ACC112 (cell line): ENCODE measurements around the gene ATP2B2.

ENCODE experiments used
- H2AFZ ChIP-seq: fragments of 200-600 bp; sonication (generic); one replicate; pipeline ENCODE4 v1.6.0; 2017; ENCODE audit warnings: antibody characterized with exemption, low read length; ENCODE audit not compliant: unreplicated experiment
- H3K27ac ChIP-seq: fragments of 200-600 bp; sonication (generic); 2 replicates; pipeline ENCODE4 v1.5.1; 2014; ENCODE audit warnings: low read depth, mild to moderate bottlenecking, antibody characterized with exemption, low read length, moderate library complexity
- H3K27me3 ChIP-seq: fragments of 200-600 bp; sonication (generic); 2 replicates; pipeline ENCODE4 v1.6.1; 2014; ENCODE audit warnings: mild to moderate bottlenecking, antibody characterized with exemption, low read length, moderate library complexity, mixed read lengths; ENCODE audit not compliant: insufficient read depth
- H3K36me3 ChIP-seq: fragments of 200-600 bp; sonication (generic); 2 replicates; pipeline ENCODE4 v1.6.1; 2016; ENCODE audit warnings: mild to moderate bottlenecking, antibody characterized with exemption, low read length, moderate library complexity, mixed read lengths; ENCODE audit not compliant: insufficient read depth
- H3K4me1 ChIP-seq: fragments of 200-600 bp; sonication (generic); one replicate; pipeline ENCODE4 v1.6.1; 2016; ENCODE audit warnings: low read length, mixed read lengths; ENCODE audit not compliant: insufficient read depth, unreplicated experiment, control insufficient read depth
- H3K4me3 ChIP-seq: fragments of 200-600 bp; sonication (generic); 2 replicates; pipeline ENCODE4 v1.5.1; 2014; ENCODE audit warnings: mild to moderate bottlenecking, low read depth, low read length
- H3K79me2 ChIP-seq: fragments of 200-600 bp; sonication (generic); one replicate; pipeline ENCODE4 v1.6.0; 2016; ENCODE audit warnings: low read length; ENCODE audit not compliant: control insufficient read depth, unreplicated experiment, insufficient read depth

ATP2B2 gene

GRCh38 chr3:10470120-10471053, 35.0 kb downstream of the ATP2B2 start:
- Histone ChIP-seq H3K79me2 (no peaks in the 10 kb centered on the region), H3K36me3 (no peaks in the 10 kb centered on the region), H3K4me1 (no peaks in the 10 kb centered on the region), H3K27me3 (peaks cover 96% of the 10 kb centered on the region), H2AFZ (no peak overlapping the region), H3K4me3 (no peak overlapping the region), H3K27ac (no peak overlapping the region)

GRCh38 chr3:10469441-10470119, 35.8 kb downstream of the ATP2B2 start:
- H3K36me3 ChIP-seq, result no peaks in the 10 kb centered on the region
- no peak overlapping the region for H3K4me3 ChIP-seq
- H3K27ac ChIP-seq, result no peak overlapping the region
- no peak overlapping the region for H2AFZ ChIP-seq
- H3K79me2 ChIP-seq, result no peaks in the 10 kb centered on the region
- no peaks in the 10 kb centered on the region for H3K4me1 ChIP-seq
- peaks cover 97% of the 10 kb centered on the region for H3K27me3 ChIP-seq

- Histone ChIP-seq H3K27me3 (peaks cover 93% of the 10 kb centered on the region), H2AFZ (no peak overlapping the region), H3K79me2 (no peaks in the 10 kb centered on the region), H3K4me1 (no peaks in the 10 kb centered on the region), H3K27ac (no peak overlapping the region), H3K36me3 (no peaks in the 10 kb centered on the region), H3K4me3 (no peak overlapping the region)
These were observed 36.6 kb downstream of the ATP2B2 start for GRCh38 chr3:10468613-10469354.

GRCh38 chr3:10467904-10468612, 37.3 kb downstream of the ATP2B2 start:
- H3K79me2 ChIP-seq, result no peaks in the 10 kb centered on the region
- peaks cover 93% of the 10 kb centered on the region for H3K27me3 ChIP-seq
- H3K4me3 ChIP-seq, result no peak overlapping the region
- no peak overlapping the region for H3K27ac ChIP-seq
- H3K36me3 ChIP-seq, result no peaks in the 10 kb centered on the region
- H3K4me1 ChIP-seq, result no peaks in the 10 kb centered on the region
- no peak overlapping the region for H2AFZ ChIP-seq

- Histone ChIP-seq H3K79me2 (no peaks in the 10 kb centered on the region), H3K4me1 (no peaks in the 10 kb centered on the region)
These were observed 38.2 kb downstream of the ATP2B2 start for GRCh38 chr3:10467204-10467603.

GRCh38 chr3:10466186-10466585, 39.2 kb downstream of the ATP2B2 start:
- Histone ChIP-seq H3K36me3 (no peaks in the 10 kb centered on the region), H3K4me3 (no peak overlapping the region), H3K27me3 (peaks cover 96% of the 10 kb centered on the region), H3K79me2 (no peaks in the 10 kb centered on the region), H3K4me1 (no peaks in the 10 kb centered on the region), H2AFZ (no peak overlapping the region), H3K27ac (no peak overlapping the region)

More at GRCh38 chr3:10467204-10467603, 38.2 kb downstream of the ATP2B2 start:
- H3K27me3 ChIP-seq, result peaks cover 93% of the 10 kb centered on the region
- no peaks in the 10 kb centered on the region for H3K36me3 ChIP-seq
- H3K27ac ChIP-seq, result no peak overlapping the region
- H3K4me3 ChIP-seq, result no peak overlapping the region
- H2AFZ ChIP-seq, result no peak overlapping the region

GRCh38 chr3:10465161-10465560, 40.2 kb downstream of the ATP2B2 start:
- Histone ChIP-seq H3K4me1 (no peaks in the 10 kb centered on the region), H3K27ac (no peak overlapping the region)

GRCh38 chr3:10463533-10464434, 41.6 kb downstream of the ATP2B2 start:
- Histone ChIP-seq H3K27ac (no peak overlapping the region), H3K36me3 (no peaks in the 10 kb centered on the region), H2AFZ (no peak overlapping the region), H3K27me3 (peaks cover 76% of the 10 kb centered on the region), H3K4me1 (no peaks in the 10 kb centered on the region), H3K79me2 (no peaks in the 10 kb centered on the region), H3K4me3 (no peak overlapping the region)

More at GRCh38 chr3:10465161-10465560, 40.2 kb downstream of the ATP2B2 start:
- H2AFZ ChIP-seq, result no peak overlapping the region
- no peaks in the 10 kb centered on the region for H3K36me3 ChIP-seq
- peaks cover 86% of the 10 kb centered on the region for H3K27me3 ChIP-seq
- H3K4me3 ChIP-seq, result no peak overlapping the region
- no peaks in the 10 kb centered on the region for H3K79me2 ChIP-seq

GRCh38 chr3:10462641-10463532, 42.5 kb downstream of the ATP2B2 start:
- Histone ChIP-seq H3K27me3 (peaks cover 73% of the 10 kb centered on the region), H3K4me1 (no peaks in the 10 kb centered on the region), H2AFZ (no peak overlapping the region), H3K4me3 (no peak overlapping the region), H3K79me2 (no peaks in the 10 kb centered on the region), H3K27ac (no peak overlapping the region), H3K36me3 (no peaks in the 10 kb centered on the region)
